ENCODE data around the gene LRRTM2.

DNA sequence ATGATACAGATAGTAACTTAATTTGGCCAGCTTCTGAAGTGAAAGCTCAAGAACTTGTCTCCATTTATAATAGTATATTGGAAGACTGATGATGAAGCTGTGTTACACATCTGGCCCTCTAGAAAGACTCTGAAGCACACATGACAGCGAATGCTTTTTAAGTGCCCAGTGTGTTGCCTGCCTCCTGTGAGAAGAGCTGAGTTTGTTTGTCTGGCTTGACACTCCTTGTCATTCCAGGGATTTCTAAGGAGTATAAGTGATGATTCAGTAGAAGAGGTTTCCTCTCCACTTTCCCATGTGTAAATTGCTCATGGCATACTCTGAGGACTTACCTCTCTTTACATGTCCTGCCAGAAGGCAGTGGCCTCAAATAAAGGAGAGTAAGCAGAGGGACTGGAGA lies 30.4 kb upstream of the LRRTM2 start:
- TF ChIP-seq POLR2A (IDR thresholded peaks at IDR 0.05): no peak
- TF ChIP-seq, protein P1, sequence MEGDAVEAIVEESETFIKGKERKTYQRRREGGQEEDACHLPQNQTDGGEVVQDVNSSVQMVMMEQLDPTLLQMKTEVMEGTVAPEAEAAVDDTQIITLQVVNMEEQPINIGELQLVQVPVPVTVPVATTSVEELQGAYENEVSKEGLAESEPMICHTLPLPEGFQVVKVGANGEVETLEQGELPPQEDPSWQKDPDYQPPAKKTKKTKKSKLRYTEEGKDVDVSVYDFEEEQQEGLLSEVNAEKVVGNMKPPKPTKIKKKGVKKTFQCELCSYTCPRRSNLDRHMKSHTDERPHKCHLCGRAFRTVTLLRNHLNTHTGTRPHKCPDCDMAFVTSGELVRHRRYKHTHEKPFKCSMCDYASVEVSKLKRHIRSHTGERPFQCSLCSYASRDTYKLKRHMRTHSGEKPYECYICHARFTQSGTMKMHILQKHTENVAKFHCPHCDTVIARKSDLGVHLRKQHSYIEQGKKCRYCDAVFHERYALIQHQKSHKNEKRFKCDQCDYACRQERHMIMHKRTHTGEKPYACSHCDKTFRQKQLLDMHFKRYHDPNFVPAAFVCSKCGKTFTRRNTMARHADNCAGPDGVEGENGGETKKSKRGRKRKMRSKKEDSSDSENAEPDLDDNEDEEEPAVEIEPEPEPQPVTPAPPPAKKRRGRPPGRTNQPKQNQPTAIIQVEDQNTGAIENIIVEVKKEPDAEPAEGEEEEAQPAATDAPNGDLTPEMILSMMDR (IDR thresholded peaks at IDR 0.05): no peak
- no peak for TF ChIP-seq POLR2AphosphoS5 (IDR thresholded peaks at IDR 0.05)

All from sigmoid colon (tissue), 4 donors.